CD4-positive, alpha-beta T cell treated with Interleukin-2 at 100 ng/mL for 4 hours (primary cell): Measurements from ENCODE around the gene MAP3K10.

Experiments
- DNase-seq: peaks from one replicate; pipeline ENCODE4 v3.0.0-alpha.2; 2020; ENCODE audit warnings: low spot score

The MAP3K10 gene

GRCh38 chr19:40233811-40234389, 42.7 kb downstream of the MAP3K10 start:
- no peak for DNase-seq

- DNase-seq = no peak
Observed at GRCh38 chr19:40234429-40235237, 43.4 kb downstream of the MAP3K10 start.

- DNase-seq = no peak
Observed at GRCh38 chr19:40235238-40236025, 44.2 kb downstream of the MAP3K10 start.

- no peak for DNase-seq
Observed at GRCh38 chr19:40236026-40236355, 44.8 kb downstream of the MAP3K10 start.

GRCh38 chr19:40236366-40236765, 45.1 kb downstream of the MAP3K10 start:
- DNase-seq = no peak

GRCh38 chr19:40237791-40238190, 46.6 kb downstream of the MAP3K10 start:
- DNase-seq = no peak

GRCh38 chr19:40238775-40239174, 47.5 kb downstream of the MAP3K10 start:
- DNase-seq = no peak

- no peak for DNase-seq
Observed at GRCh38 chr19:40239415-40240226, 48.4 kb downstream of the MAP3K10 start.

GRCh38 chr19:40240332-40240731, 49.1 kb downstream of the MAP3K10 start:
- no peak for DNase-seq

GRCh38 chr19:40241125-40241808, 50.0 kb downstream of the MAP3K10 start:
- DNase-seq = no peak

- DNase-seq = no peak
Observed at GRCh38 chr19:40241809-40242384, 50.7 kb downstream of the MAP3K10 start.

- DNase-seq = no peak
Observed at GRCh38 chr19:40242480-40242879, 51.3 kb downstream of the MAP3K10 start.

- no peak for DNase-seq
Observed at GRCh38 chr19:40243181-40243580, 52.0 kb downstream of the MAP3K10 start.

GRCh38 chr19:40244579-40245317, 53.5 kb downstream of the MAP3K10 start:
- no peak for DNase-seq

- DNase-seq = no peak
Observed at GRCh38 chr19:40245506-40246128, 54.4 kb downstream of the MAP3K10 start.

GRCh38 chr19:40246292-40247073, 55.3 kb downstream of the MAP3K10 start:
- no peak for DNase-seq

- DNase-seq = no peak
Observed at GRCh38 chr19:40247178-40247577, 56.0 kb downstream of the MAP3K10 start.

GRCh38 chr19:40247735-40248262, 56.6 kb downstream of the MAP3K10 start:
- no peak for DNase-seq

- no peak for DNase-seq
Observed at GRCh38 chr19:40249201-40249600, 58.0 kb downstream of the MAP3K10 start.
